HepG2 (cell line): ENCODE measurements around the gene CFAP43. TPM values are rescaled to one million over a fixed set of nuclear protein-coding genes. Genes with fewer than 3 reads are reported as not detected.
A peak's percentile ranks its signal among the peaks of the same experiment; 100 is the strongest.

ENCODE experiments used
- ARHGAP35 ChIP-seq: sonication (generic); formaldehyde crosslinking; IDR thresholded peaks from 2 replicates; pipeline ENCODE4 v1.9.0; 2022; ENCODE audit warnings: mild to moderate bottlenecking, inconsistent platforms, moderate library complexity, missing genetic modification reagents, borderline replicate concordance
- ARID2 ChIP-seq: sonication (generic); formaldehyde crosslinking; IDR thresholded peaks from 2 replicates; pipeline ENCODE4 v1.8.1; 2022; ENCODE audit warnings: mild to moderate bottlenecking, missing genetic modification reagents, borderline replicate concordance
- CERS6 ChIP-seq: sonication (generic); formaldehyde crosslinking; IDR thresholded peaks from 2 replicates; pipeline ENCODE4 v1.5.0; 2020; ENCODE audit warnings: missing genetic modification reagents
- DMTF1 ChIP-seq: sonication (generic); formaldehyde crosslinking; IDR thresholded peaks from 2 replicates; pipeline ENCODE4 v1.4.0; 2020; ENCODE audit warnings: mild to moderate bottlenecking, missing genetic modification reagents
- HOXA3 ChIP-seq: sonication (generic); formaldehyde crosslinking; IDR thresholded peaks from 2 replicates; pipeline ENCODE4 v1.5.0; 2020; ENCODE audit warnings: missing genetic modification reagents
- IKZF5 ChIP-seq: IDR thresholded peaks from 2 replicates; pipeline ENCODE4 v1.6.1; 2018; ENCODE audit warnings: missing genetic modification reagents, mild to moderate bottlenecking, missing compliant biosample characterization
- NR3C1 ChIP-seq: sonication (generic); formaldehyde crosslinking; IDR thresholded peaks from 2 replicates; pipeline ENCODE4 v1.4.0; 2020; ENCODE audit warnings: missing genetic modification reagents
- SMAD9 ChIP-seq: sonication (generic); formaldehyde crosslinking; IDR thresholded peaks from 2 replicates; pipeline ENCODE4 v1.5.1; 2020; ENCODE audit warnings: mild to moderate bottlenecking, missing genetic modification reagents
- TFDP1 ChIP-seq: IDR thresholded peaks from 2 replicates; pipeline ENCODE4 v1.6.1; 2016; ENCODE audit warnings: missing compliant biosample characterization, missing genetic modification reagents, borderline replicate concordance
- THAP11 ChIP-seq: IDR thresholded peaks from 2 replicates; pipeline ENCODE4 v1.6.1; 2016; ENCODE audit warnings: missing biosample characterization, missing genetic modification reagents
- THRA ChIP-seq: sonication (generic); formaldehyde crosslinking; IDR thresholded peaks from 2 replicates; pipeline ENCODE4 v1.4.0; 2020; ENCODE audit warnings: missing genetic modification reagents, borderline replicate concordance
- TRIM24 ChIP-seq: sonication (generic); formaldehyde crosslinking; IDR thresholded peaks from 2 replicates; pipeline ENCODE4 v1.8.0; 2022; ENCODE audit warnings: mild to moderate bottlenecking, missing genetic modification reagents
- ZNF10 ChIP-seq: sonication (generic); formaldehyde crosslinking; IDR thresholded peaks from 2 replicates; pipeline ENCODE4 v1.4.0; 2020; ENCODE audit warnings: mild to moderate bottlenecking, low read depth, missing genetic modification reagents, borderline replicate concordance
- ZNF121 ChIP-seq: sonication (generic); formaldehyde crosslinking; IDR thresholded peaks from 2 replicates; pipeline ENCODE4 v1.5.0; 2020; ENCODE audit warnings: mild to moderate bottlenecking, missing genetic modification reagents
- ZNF205 ChIP-seq: IDR thresholded peaks from 2 replicates; pipeline ENCODE4 v1.6.1; 2018; ENCODE audit warnings: missing biosample characterization, missing genetic modification reagents
- ZNF501 ChIP-seq: sonication (generic); formaldehyde crosslinking; IDR thresholded peaks from 2 replicates; pipeline ENCODE4 v1.5.1; 2020; ENCODE audit warnings: mild to moderate bottlenecking, moderate library complexity, missing genetic modification reagents
- ZNF512 ChIP-seq: sonication (generic); formaldehyde crosslinking; IDR thresholded peaks from 2 replicates; pipeline ENCODE4 v1.4.0; 2020; ENCODE audit warnings: mild to moderate bottlenecking, missing genetic modification reagents
- ZNF598 ChIP-seq: sonication (generic); formaldehyde crosslinking; IDR thresholded peaks from 2 replicates; pipeline ENCODE4 v1.5.1; 2020; ENCODE audit warnings: mild to moderate bottlenecking, missing genetic modification reagents, borderline replicate concordance
- ZNF761 ChIP-seq: sonication (generic); formaldehyde crosslinking; conservative IDR thresholded peaks from 2 replicates; pipeline ENCODE4 v1.4.0; 2020; ENCODE audit warnings: mild to moderate bottlenecking, missing genetic modification reagents
- ZSCAN25 ChIP-seq: sonication (generic); formaldehyde crosslinking; IDR thresholded peaks from 2 replicates; pipeline ENCODE4 v1.8.0; 2022; ENCODE audit warnings: mild to moderate bottlenecking, missing genetic modification reagents
- polyA plus RNA-seq, 8 experiments: library from polyadenylated mRNA; depleted of rRNA in 3 of 8; stranded (reverse) in 7 of 8; unstranded in 1 of 8; fragments of >200 nt; fragmentation: Illumina TruSeq in 4 of 8; extraction: Trizol in 4 of 8; gene quantifications; 2 replicates each; pipeline versions ENCODE4 v1.2.1 to v1.2.3, GENCODE V29; 2011 to 2016; ENCODE audit warnings: low read depth in 4 of 8, missing spikeins in 1 of 8, mixed read lengths in 1 of 8; ENCODE audit not compliant: insufficient read depth in 1 of 8
- total RNA-seq, 5 experiments: library from RNA; depleted of rRNA; stranded (reverse); fragments of >200 nt; fragmentation: Illumina TruSeq; extraction: Trizol; gene quantifications; 2 replicates each; pipeline ENCODE4 v1.2.3, GENCODE V29; 2016; ENCODE audit warnings: low read depth in 1 of 5

CFAP43 gene
- total and polyA plus RNA-seq, 2 of the 13 experiments (the other 11 are each of a cell fraction or from before 2014, with no cell fraction given) = 0.24 to 0.38 TPM

GRCh38 chr10:104254493-104255310 lies 22.5 kb upstream of the CFAP43 start, which contains the start of gene GSTO1 (continued):
- no peak for TF ChIP-seq CERS6 (CRISPR knock-in tag)
- TF ChIP-seq THRA (CRISPR knock-in tag) = peak; percentile 22
- peak; percentile 35; the same call in 1 of the 2 replicates for TF ChIP-seq TFDP1 (CRISPR knock-in tag)
- no peak for TF ChIP-seq SMAD9 (CRISPR knock-in tag)
- TF ChIP-seq ZNF598 (CRISPR knock-in tag) = 0 out of 2 replicates have a peak, but pooled peaks have one; percentile 26
- TF ChIP-seq ZNF501 (CRISPR knock-in tag) = peak; percentile 53; the same call in 1 of the 2 replicates
- TF ChIP-seq TRIM24 (CRISPR knock-in tag) = no peak
- peak; percentile 63; the same call in 1 of the 2 replicates for TF ChIP-seq THAP11 (CRISPR knock-in tag)
- TF ChIP-seq ZNF10 (CRISPR knock-in tag) = no peak
- no peak for TF ChIP-seq ARID2
- no peak; the same call in 1 of the 2 replicates for TF ChIP-seq ZNF205
- peak; percentile 19; the same call in 1 of the 2 replicates for TF ChIP-seq ARHGAP35
- TF ChIP-seq IKZF5 (CRISPR knock-in tag) = 0 out of 2 replicates have a peak, but pooled peaks have one; percentile 47
- no peak for TF ChIP-seq ZNF121 (CRISPR knock-in tag)
- 0 out of 2 replicates have a peak, but pooled peaks have one; percentile 12 for TF ChIP-seq ZSCAN25 (CRISPR knock-in tag)
- TF ChIP-seq NR3C1 (CRISPR knock-in tag) = no peak
- no peak for TF ChIP-seq ZNF512 (CRISPR knock-in tag)
- no peak for TF ChIP-seq ZNF761 (CRISPR knock-in tag)
- TF ChIP-seq HOXA3 (CRISPR knock-in tag) = peak; percentile 59; the same call in 1 of the 2 replicates
- TF ChIP-seq DMTF1 = no peak
